IMR-90 (cell line): ENCODE results near the gene MYADM. TPM values are rescaled to one million over a fixed set of nuclear protein-coding genes. Genes with fewer than 3 reads are reported as not detected.

Source experiments
- ATAC-seq: fragments of 200-7000 bp; cut with Tn5 transposase; 2 replicates; pipeline ENCODE4 v1.9.1; 2020; ENCODE audit warnings: low read depth, mild to moderate bottlenecking, moderate library complexity
- BruUV-seq: library from RNA; stranded (reverse); fragments of 400-500 nt; replicated peaks from 2 replicates; lab custom pipeline; 2021; lab: Mats Ljungman, UMichigan
- CTCF ChIA-PET: fragments of 300-600 bp; formaldehyde crosslinking; extraction: SDS; loops from one replicate; lab custom pipeline; 2021; ENCODE audit warnings: antibody characterized with exemption; lab: Yijun Ruan, JAX
- POLR2A ChIA-PET: fragments of 300-600 bp; sonication (Branson Sonifier 250); formaldehyde crosslinking; loops from one replicate; lab custom pipeline; 2022; ENCODE audit warnings: antibody characterized with exemption; ENCODE audit not compliant: unreplicated experiment; lab: Charles Lee
- DNase-seq: peaks from one replicate; pipeline ENCODE4 v3.0.0; 2013
- H2AFZ ChIP-seq: replicated peaks from 2 replicates; pipeline ENCODE3; 2013; ENCODE audit warnings: low read length, mild to moderate bottlenecking; ENCODE audit not compliant: poor library complexity
- H2AK5ac ChIP-seq: 2 replicates; pipeline ENCODE4 v1.6.1; 2013; ENCODE audit warnings: low read depth, low read length, inconsistent platforms
- H2AK9ac ChIP-seq: replicated peaks from 2 replicates; pipeline ENCODE3; 2013; ENCODE audit warnings: mild to moderate bottlenecking, low read depth, low read length, moderate library complexity; ENCODE audit not compliant: poor library complexity
- H2BK120ac ChIP-seq: 2 replicates; pipeline ENCODE4 v1.6.1; 2013; ENCODE audit warnings: low read depth, low read length, inconsistent platforms
- H2BK15ac ChIP-seq: 3 replicates; pipeline ENCODE4 v1.6.1; 2013; ENCODE audit warnings: low read depth, low read length, inconsistent platforms
- H2BK20ac ChIP-seq: 2 replicates; pipeline ENCODE4 v1.6.1; 2013; ENCODE audit warnings: low read depth, mild to moderate bottlenecking, inconsistent platforms, low read length, moderate library complexity
- H2BK5ac ChIP-seq: 2 replicates; pipeline ENCODE4 v1.6.1; 2013; ENCODE audit warnings: mild to moderate bottlenecking, low read depth, low read length, inconsistent platforms; ENCODE audit not compliant: poor library complexity, severe bottlenecking
- H3K14ac ChIP-seq: replicated peaks from 2 replicates; pipeline ENCODE4 v1.6.1; 2013; ENCODE audit warnings: low read depth, low read length, inconsistent platforms
- H3K18ac ChIP-seq: 2 replicates; pipeline ENCODE4 v1.6.1; 2013; ENCODE audit warnings: low read depth, low read length, control low read depth
- H3K23ac ChIP-seq: 2 replicates; pipeline ENCODE4 v1.6.1; 2013; ENCODE audit warnings: low read depth, low read length, inconsistent platforms
- H3K27ac ChIP-seq: 2 replicates; pipeline ENCODE4 v1.5.1; 2013; ENCODE audit warnings: mild to moderate bottlenecking, control low read depth, low read length; ENCODE audit not compliant: insufficient read depth
- H3K27me3 ChIP-seq: 2 replicates; pipeline ENCODE4 v1.6.1; 2013; ENCODE audit warnings: low read length; ENCODE audit not compliant: control insufficient read depth, insufficient read depth
- H3K36me3 ChIP-seq: 2 replicates; pipeline ENCODE4 v1.6.1; 2013; ENCODE audit warnings: low read length, mixed read lengths; ENCODE audit not compliant: control insufficient read depth, insufficient read depth
- H3K4ac ChIP-seq: 2 replicates; pipeline ENCODE4 v1.6.1; 2013; ENCODE audit warnings: low read depth, low read length, inconsistent platforms
- H3K4me1 ChIP-seq: 2 replicates; pipeline ENCODE4 v1.6.1; 2013; ENCODE audit warnings: low read length, mixed read lengths; ENCODE audit not compliant: control insufficient read depth, insufficient read depth
- H3K4me2 ChIP-seq: 2 replicates; pipeline ENCODE4 v1.6.1; 2013; ENCODE audit warnings: low read depth, mild to moderate bottlenecking, control low read depth, low read length, moderate library complexity
- H3K4me3 ChIP-seq: 2 replicates; pipeline ENCODE4 v1.5.1; 2013; ENCODE audit warnings: low read depth, mild to moderate bottlenecking, control low read depth, low read length, moderate library complexity; ENCODE audit not compliant: insufficient read depth
- H3K56ac ChIP-seq: 2 replicates; pipeline ENCODE4 v1.6.1; 2013; ENCODE audit warnings: low read length, inconsistent platforms; ENCODE audit not compliant: insufficient read depth; ENCODE audit errors: extremely low read depth
- H3K79me1 ChIP-seq, 2 experiments: 2 replicates each; pipeline ENCODE4 v1.6.1; 2013; ENCODE audit warnings: low read length in 2 of 2, inconsistent platforms in 1 of 2, low read depth in 1 of 2
- H3K9ac ChIP-seq: 2 replicates; pipeline ENCODE4 v1.6.1; 2013; ENCODE audit warnings: low read depth, low read length, control low read depth
- H3K9me1 ChIP-seq: 2 replicates; pipeline ENCODE4 v1.6.1; 2013; ENCODE audit warnings: low read length, inconsistent platforms; ENCODE audit not compliant: insufficient read depth
- H3K9me3 ChIP-seq: 2 replicates; pipeline ENCODE4 v1.6.1; 2013; ENCODE audit warnings: low read length; ENCODE audit not compliant: control insufficient read depth, insufficient read depth
- H4K20me1 ChIP-seq: 2 replicates; pipeline ENCODE4 v1.6.1; 2013; ENCODE audit warnings: low read length, inconsistent platforms; ENCODE audit not compliant: insufficient read depth
- H4K5ac ChIP-seq: 2 replicates; pipeline ENCODE4 v1.6.1; 2013; ENCODE audit warnings: mild to moderate bottlenecking, low read depth, low read length, control low read depth
- H4K8ac ChIP-seq, 2 experiments: 2 replicates each; pipeline ENCODE4 v1.6.1; 2013; ENCODE audit warnings: low read depth in 2 of 2, low read length in 2 of 2, control low read depth in 1 of 2, inconsistent platforms in 1 of 2
- H4K91ac ChIP-seq: 2 replicates; pipeline ENCODE4 v1.6.1; 2013; ENCODE audit warnings: low read depth, low read length, inconsistent platforms; ENCODE audit not compliant: insufficient read depth
- BHLHE40 ChIP-seq: fragments of 150-350 bp; IDR thresholded peaks from 2 replicates; pipeline ENCODE4 v1.6.1; 2016; ENCODE audit warnings: mild to moderate bottlenecking, low read depth, low read length
- CEBPB ChIP-seq: IDR thresholded peaks from 2 replicates; pipeline ENCODE4 v1.6.1; 2012; ENCODE audit warnings: low read depth, low read length, improper control_type of control experiment
- CHD1 ChIP-seq: IDR thresholded peaks from 2 replicates; pipeline ENCODE4 v1.6.1; 2012; ENCODE audit warnings: low read depth, low read length, improper control_type of control experiment
- CTCF ChIP-seq: conservative IDR thresholded peaks from 2 replicates; pipeline ENCODE4 v1.5.1; 2012; ENCODE audit warnings: mild to moderate bottlenecking, low read depth, low read length, improper control_type of control experiment
- ELK1 ChIP-seq: fragments of 150-350 bp; IDR thresholded peaks from 2 replicates; pipeline ENCODE4 v1.6.1; 2016; ENCODE audit warnings: low read depth, mild to moderate bottlenecking, low read length, moderate library complexity, borderline replicate concordance
- FOS ChIP-seq: fragments of 150-350 bp; IDR thresholded peaks from 2 replicates; pipeline ENCODE4 v1.6.1; 2016; ENCODE audit warnings: low read depth, low read length
- MAFK ChIP-seq: IDR thresholded peaks from 2 replicates; pipeline ENCODE4 v1.6.1; 2012; ENCODE audit warnings: low read depth, low read length, improper control_type of control experiment
- MAZ ChIP-seq: IDR thresholded peaks from 2 replicates; pipeline ENCODE4 v1.6.1; 2012; ENCODE audit warnings: low read depth, mild to moderate bottlenecking, low read length, improper control_type of control experiment, moderate library complexity, borderline replicate concordance
- MXI1 ChIP-seq: IDR thresholded peaks from 2 replicates; pipeline ENCODE4 v1.6.1; 2012; ENCODE audit warnings: low read depth, mild to moderate bottlenecking, low read length, moderate library complexity, borderline replicate concordance
- NFE2L2 ChIP-seq: fragments of 150-350 bp; IDR thresholded peaks from 2 replicates; pipeline ENCODE4 v1.6.1; 2016; ENCODE audit warnings: low read depth, mild to moderate bottlenecking, low read length
- POLR2A ChIP-seq: IDR thresholded peaks from 2 replicates; pipeline ENCODE4 v1.6.1; 2012; ENCODE audit warnings: mild to moderate bottlenecking, low read depth, low read length
- RAD21 ChIP-seq: IDR thresholded peaks from 2 replicates; pipeline ENCODE4 v1.6.1; 2012; ENCODE audit warnings: low read length, improper control_type of control experiment
- RCOR1 ChIP-seq: IDR thresholded peaks from 2 replicates; pipeline ENCODE4 v1.6.1; 2012; ENCODE audit warnings: mild to moderate bottlenecking, low read length, improper control_type of control experiment; ENCODE audit not compliant: insufficient replicate concordance
- RFX5 ChIP-seq: IDR thresholded peaks from 2 replicates; pipeline ENCODE4 v1.8.0; 2012; ENCODE audit warnings: low read depth, mild to moderate bottlenecking, low read length, moderate library complexity
- SMC3 ChIP-seq: fragments of 150-350 bp; IDR thresholded peaks from 2 replicates; pipeline ENCODE4 v1.6.1; 2016; ENCODE audit warnings: low read depth, mild to moderate bottlenecking, antibody characterized with exemption, low read length, moderate library complexity
- USF2 ChIP-seq: fragments of 150-350 bp; IDR thresholded peaks from 2 replicates; pipeline ENCODE4 v1.6.1; 2017; ENCODE audit warnings: mild to moderate bottlenecking, antibody characterized with exemption, low read length, low read depth
- WGBS, 2 experiments: methylation state at CpG; one replicate each; pipeline versions ENCODE4 v1.1.5 to v1.1.7; 2013; ENCODE audit warnings: missing lambda C conversion rate in 2 of 2; ENCODE audit not compliant: insufficient read length in 1 of 2; ENCODE audit errors: extremely low coverage in 2 of 2; 5-methylcytosine and 5-hydroxymethylcytosine counted together
- dilution Hi-C: fragments of 300-500 bp; cut with HindIII; formaldehyde crosslinking; loops from one replicate; pipeline ENCODE4 v1.14.3; 2018; ENCODE audit warnings: low sequenced_read_pairs; ENCODE audit not compliant: unreplicated experiment
- in situ Hi-C: fragments of 300-500 bp; cut with MboI; formaldehyde crosslinking; loops from 3 replicates; pipeline ENCODE4 v1.14.3; 2019; ENCODE audit warnings: low sequenced_read_pairs, inconsistent platforms, mixed read lengths
- intact Hi-C: fragments of 100-400 bp; cut with micrococcal nuclease; formaldehyde crosslinking; loops from 2 replicates; pipeline ENCODE4 v1.10.0; 2022
- polyA plus RNA-seq, 3 experiments: library from polyadenylated mRNA; depleted of rRNA; stranded (reverse); fragments of >200 nt; gene quantifications; 2 replicates each; pipeline ENCODE4 v1.2.3, GENCODE V29; 2012; ENCODE audit warnings: low replicate concordance in 1 of 3
- total RNA-seq: library from RNA; depleted of rRNA; stranded (reverse); fragments of >200 nt; gene quantifications from 2 replicates; pipeline ENCODE4 v1.2.3, GENCODE V29; 2012

MYADM gene
- total and polyA plus RNA-seq, 2 of the 4 experiments (the other 2 are of a cell fraction): 4.8 to 96.1 TPM

- H3K27me3 ChIP-seq: peaks cover 2% of the 10 kb centered on the region; the same call in 1 of the 2 replicates
- H3K9me3 ChIP-seq: no peaks in the 10 kb centered on the region
- no peak overlapping the region for H2BK5ac ChIP-seq
- no peak overlapping the region for H3K9ac ChIP-seq
- no peak overlapping the region for H3K18ac ChIP-seq
- H2AK9ac ChIP-seq: no peak overlapping the region
- no peak overlapping the region for H3K4ac ChIP-seq
- H4K8ac ChIP-seq: no peak overlapping the region
- H3K14ac ChIP-seq: no peak overlapping the region
- H3K36me3 ChIP-seq: peaks cover 2% of the 10 kb centered on the region
- ATAC-seq: no peak
- dilution Hi-C loops: no loop called here
- ChIA-PET POLR2A (no interaction called here), CTCF (no interaction called here)
- no peaks in the 10 kb centered on the region for H3K9me1 ChIP-seq
- intact Hi-C loops: no loop called here
- no peak overlapping the region for H4K91ac ChIP-seq
- TF ChIP-seq NFE2L2: no peak
- TF ChIP-seq CEBPB: no peak
- TF ChIP-seq USF2: no peak
- no peak for TF ChIP-seq MAZ
- no peak for TF ChIP-seq MXI1
- no peak for TF ChIP-seq SMC3
- no peak for TF ChIP-seq FOS
- TF ChIP-seq RFX5: no peak
- no peak for TF ChIP-seq BHLHE40
- TF ChIP-seq ELK1: no peak
- TF ChIP-seq RCOR1: no peak
- no peak for TF ChIP-seq RAD21
- no peak for TF ChIP-seq MAFK
- TF ChIP-seq CTCF: no peak
- TF ChIP-seq POLR2A: no peak
- no peak for TF ChIP-seq CHD1
- no peaks in the 10 kb centered on the region for H4K20me1 ChIP-seq
- H3K23ac ChIP-seq: no peak overlapping the region
- no peak overlapping the region for H3K4me2 ChIP-seq
- H3K56ac ChIP-seq: no peak overlapping the region
- H3K79me1 ChIP-seq: no peaks in the 10 kb centered on the region
- no peak overlapping the region for H2BK20ac ChIP-seq
- no peak overlapping the region for H3K27ac ChIP-seq
- H2BK15ac ChIP-seq: no peak overlapping the region
- H4K5ac ChIP-seq: no peak overlapping the region
- H2AFZ ChIP-seq: no peak overlapping the region
- WGBS, 2 experiments: no CpG with 5 or more reads among the region's 6 CpGs
- H3K4me1 ChIP-seq: no peaks in the 10 kb centered on the region
- DNase-seq: no peak
- in situ Hi-C loops: no loop called here
- H2AK5ac ChIP-seq: no peak overlapping the region
- no peak overlapping the region for H3K4me3 ChIP-seq
- no peak overlapping the region for H2BK120ac ChIP-seq
- no TSS peak for BruUV-seq
These were observed 48.3 kb downstream of the MYADM start for GRCh38 chr19:53916004-53916403.
